Activated CD8-positive, alpha-beta T cell treated with anti-CD3 and anti-CD28 coated beads, Interleukin-2, amount 10 ng/mL, durations not matched to agents 7 days and 5 days (primary cell): ENCODE measurements around the gene ATOH7. TPM values are rescaled to one million over a fixed set of nuclear protein-coding genes. Genes with fewer than 3 reads are reported as not detected.
A peak's percentile ranks its signal among the peaks of the same experiment; 100 is the strongest.

Experiments used
- ATAC-seq: fragments of 150-1000 bp; cut with Tn5 transposase; one replicate; pipeline ENCODE4 v1.10.0; 2021; ENCODE audit warnings: moderate library complexity
- CTCF ChIA-PET: fragments of 350-600 bp; sonication (Branson Sonifier 250); formaldehyde crosslinking; loops from one replicate; lab custom pipeline; 2021; ENCODE audit warnings: antibody characterized with exemption; lab: Charles Lee
- POLR2A ChIA-PET: fragments of 350-600 bp; sonication (Branson Sonifier 250); formaldehyde crosslinking; loops from one replicate; lab custom pipeline; 2021; ENCODE audit warnings: antibody characterized with exemption; lab: Charles Lee
- DNase-seq: peaks from one replicate; pipeline ENCODE4 v3.0.0-alpha.2; 2020
- H3K27ac Mint-ChIP-seq: one replicate; pipeline ENCODE4 v1.8.0; 2021; ENCODE audit warnings: mild to moderate bottlenecking, mixed read lengths
- H3K27me3 Mint-ChIP-seq: one replicate; pipeline ENCODE4 v1.8.0; 2021; ENCODE audit warnings: low read depth, mixed read lengths
- H3K36me3 Mint-ChIP-seq: one replicate; pipeline ENCODE4 v1.8.0; 2021; ENCODE audit warnings: low read depth, mixed read lengths
- H3K4me1 Mint-ChIP-seq: one replicate; pipeline ENCODE4 v1.8.0; 2021; ENCODE audit warnings: low read depth, mixed read lengths
- H3K4me3 Mint-ChIP-seq: one replicate; pipeline ENCODE4 v1.8.0; 2021; ENCODE audit warnings: mild to moderate bottlenecking, mixed read lengths
- H3K9me3 Mint-ChIP-seq: one replicate; pipeline ENCODE4 v1.8.0; 2022; ENCODE audit warnings: mixed read lengths; ENCODE audit not compliant: insufficient read depth
- total RNA-seq, 2 experiments: library from RNA; stranded (reverse); gene quantifications; one replicate each; pipeline ENCODE4 v1.2.3, GENCODE V29; 2021

The ATOH7 gene
- total RNA-seq, 2 experiments from 2014 or later: not detected

- POLR2A ChIA-PET: no interaction called here
- peaks cover 10% of the 10 kb centered on the region for H3K4me1 Mint-ChIP-seq
- CTCF ChIA-PET: no interaction called here
- DNase-seq: no peak
- no peak overlapping the region for H3K4me3 Mint-ChIP-seq
- peaks cover 32% of the 10 kb centered on the region for H3K27me3 Mint-ChIP-seq
- no peak for ATAC-seq
- no peaks in the 10 kb centered on the region for H3K36me3 Mint-ChIP-seq
- no peak overlapping the region for H3K27ac Mint-ChIP-seq
- H3K9me3 Mint-ChIP-seq: no peaks in the 10 kb centered on the region
Observed at GRCh38 chr10:68233046-68233445, 1.1 kb upstream of the ATOH7 start.

GRCh38 chr10:68231106-68231816 lies 652 bp downstream of the ATOH7 start:
- ChIA-PET POLR2A (interaction anchor here (1.2 kb wide), 1 partner anchor 101 kb away, joined by 5 read pairs; the partner anchor contains the start of gene HNRNPH3), CTCF (interaction anchor here (1.4 to 1.6 kb wide), 4 partner anchors 8 to 376 kb away, joined by 3 to 12 read pairs (median 6); no protein-coding TSS in a partner anchor)
- DNase-seq: peak; percentile 44
- Mint-ChIP-seq H3K36me3 (no peaks in the 10 kb centered on the region), H3K27me3 (peaks cover 37% of the 10 kb centered on the region), H3K27ac (no peak overlapping the region), H3K4me1 (peaks cover 10% of the 10 kb centered on the region), H3K4me3 (peak overlapping the region; percentile 66), H3K9me3 (no peaks in the 10 kb centered on the region)
- ATAC-seq: peak; percentile 91

GRCh38 chr10:68230268-68230667 lies 1.6 kb downstream of the ATOH7 start:
- DNase-seq: no peak
- Mint-ChIP-seq H3K27me3 (peaks cover 37% of the 10 kb centered on the region), H3K36me3 (no peaks in the 10 kb centered on the region), H3K4me3 (peak overlapping the region; percentile 66), H3K27ac (no peak overlapping the region), H3K9me3 (no peaks in the 10 kb centered on the region), H3K4me1 (peaks cover 10% of the 10 kb centered on the region)
- POLR2A ChIA-PET: interaction anchor here (1.2 kb wide), 1 partner anchor 102 kb away, joined by 5 read pairs; the partner anchor contains the start of gene HNRNPH3
- CTCF ChIA-PET: interaction anchor here (1.5 to 1.6 kb wide), 2 partner anchors 18 to 72 kb away, joined by 7 to 12 read pairs; no protein-coding TSS in a partner anchor
- ATAC-seq: no peak

- ChIA-PET POLR2A (no interaction called here), CTCF (interaction anchor here (2.3 to 2.4 kb wide), 2 partner anchors 12 to 77 kb away, joined by 11 to 12 read pairs; no protein-coding TSS in a partner anchor)
Observed at GRCh38 chr10:68224810-68225209, 7.1 kb downstream of the ATOH7 start.

GRCh38 chr10:68223535-68224165 lies 8.3 kb downstream of the ATOH7 start:
- ChIA-PET POLR2A (no interaction called here), CTCF (interaction anchor here (0.8 to 2.4 kb wide), 6 partner anchors 8 to 125 kb away, joined by 3 to 12 read pairs (median 4); partner anchors contain the start of gene ATOH7)
- ATAC-seq: no peak

More at GRCh38 chr10:68224810-68225209, 7.1 kb downstream of the ATOH7 start:
- ATAC-seq (no peak), DNase-seq (no peak)
- no peaks in the 10 kb centered on the region for H3K4me1 Mint-ChIP-seq
- H3K27me3 Mint-ChIP-seq: peaks cover 13% of the 10 kb centered on the region
- no peak overlapping the region for H3K27ac Mint-ChIP-seq
- H3K9me3 Mint-ChIP-seq: no peaks in the 10 kb centered on the region
- H3K36me3 Mint-ChIP-seq: no peaks in the 10 kb centered on the region
- H3K4me3 Mint-ChIP-seq: no peak overlapping the region

GRCh38 chr10:68222391-68222790 lies 9.5 kb downstream of the ATOH7 start:
- no peaks in the 10 kb centered on the region for H3K9me3 Mint-ChIP-seq
- ChIA-PET CTCF (interaction anchor here (0.8 to 2.4 kb wide), 6 partner anchors 9 to 367 kb away, joined by 3 to 12 read pairs (median 4); partner anchors contain the start of gene PBLD), POLR2A (no interaction called here)
- no peak overlapping the region for H3K27ac Mint-ChIP-seq
- H3K4me3 Mint-ChIP-seq: no peak overlapping the region
- DNase-seq: no peak
- H3K36me3 Mint-ChIP-seq: no peaks in the 10 kb centered on the region
- peaks cover 11% of the 10 kb centered on the region for H3K27me3 Mint-ChIP-seq
- no peaks in the 10 kb centered on the region for H3K4me1 Mint-ChIP-seq
- ATAC-seq: no peak

More at GRCh38 chr10:68223535-68224165, 8.3 kb downstream of the ATOH7 start:
- no peak for DNase-seq
- Mint-ChIP-seq H3K27ac (no peak overlapping the region), H3K4me3 (no peak overlapping the region), H3K36me3 (no peaks in the 10 kb centered on the region), H3K4me1 (no peaks in the 10 kb centered on the region), H3K9me3 (no peaks in the 10 kb centered on the region), H3K27me3 (peaks cover 12% of the 10 kb centered on the region)

GRCh38 chr10:68221196-68221595 lies 10.7 kb downstream of the ATOH7 start:
- Mint-ChIP-seq H3K27ac (no peak overlapping the region), H3K4me3 (no peak overlapping the region), H3K36me3 (no peaks in the 10 kb centered on the region), H3K27me3 (peaks cover 15% of the 10 kb centered on the region), H3K4me1 (no peaks in the 10 kb centered on the region), H3K9me3 (no peaks in the 10 kb centered on the region)
- POLR2A ChIA-PET: no interaction called here
- ATAC-seq (no peak), DNase-seq (no peak)
- CTCF ChIA-PET: interaction anchor here (1.1 kb wide), 1 partner anchor 10 kb away, joined by 3 read pairs; no protein-coding TSS in a partner anchor

- H3K27me3 Mint-ChIP-seq: peaks cover 15% of the 10 kb centered on the region
- DNase-seq (no peak), ATAC-seq (no peak)
- H3K9me3 Mint-ChIP-seq: no peaks in the 10 kb centered on the region
- ChIA-PET CTCF (interaction anchor here (1.0 kb wide), 1 partner anchor 129 kb away, joined by 5 read pairs; no protein-coding TSS in a partner anchor), POLR2A (no interaction called here)
- no peak overlapping the region for H3K4me3 Mint-ChIP-seq
- no peak overlapping the region for H3K27ac Mint-ChIP-seq
- H3K36me3 Mint-ChIP-seq: no peaks in the 10 kb centered on the region
- H3K4me1 Mint-ChIP-seq: no peaks in the 10 kb centered on the region
Observed at GRCh38 chr10:68218786-68219185, 13.1 kb downstream of the ATOH7 start.

- H3K27me3 Mint-ChIP-seq: peaks cover 16% of the 10 kb centered on the region
- ATAC-seq (no peak), DNase-seq (no peak)
- no peaks in the 10 kb centered on the region for H3K36me3 Mint-ChIP-seq
- ChIA-PET CTCF (interaction anchor here (0.6 to 5.3 kb wide), 43 partner anchors 10 to 682 kb away, joined by 3 to 88 read pairs (median 5); partner anchors contain the start of genes ATOH7, HNRNPH3, PBLD and RUFY2), POLR2A (interaction anchor here (0.6 to 0.7 kb wide), 2 partner anchors 119 to 133 kb away, joined by 3 read pairs; partner anchors contain the start of genes HNRNPH3 and PBLD)
- H3K27ac Mint-ChIP-seq: no peak overlapping the region
- no peaks in the 10 kb centered on the region for H3K9me3 Mint-ChIP-seq
- no peaks in the 10 kb centered on the region for H3K4me1 Mint-ChIP-seq
- no peak overlapping the region for H3K4me3 Mint-ChIP-seq
Observed at GRCh38 chr10:68212721-68213352, 19.1 kb downstream of the ATOH7 start.

- H3K27ac Mint-ChIP-seq: no peak overlapping the region
- CTCF ChIA-PET: interaction anchor here (0.9 to 5.3 kb wide), 8 partner anchors 9 to 356 kb away, joined by 3 to 88 read pairs (median 6); no protein-coding TSS in a partner anchor
Observed at GRCh38 chr10:68211669-68212068, 20.2 kb downstream of the ATOH7 start.

GRCh38 chr10:68208424-68209042 lies 23.4 kb downstream of the ATOH7 start:
- Mint-ChIP-seq H3K4me1 (no peaks in the 10 kb centered on the region), H3K27me3 (peaks cover 21% of the 10 kb centered on the region), H3K36me3 (no peaks in the 10 kb centered on the region), H3K4me3 (no peak overlapping the region), H3K27ac (no peak overlapping the region), H3K9me3 (no peaks in the 10 kb centered on the region)
- peak; percentile 26 for DNase-seq
- ATAC-seq: no peak
- CTCF ChIA-PET: interaction anchor here (0.7 to 1.7 kb wide), 3 partner anchors 93 to 353 kb away, joined by 3 to 5 read pairs (median 3); no protein-coding TSS in a partner anchor
- POLR2A ChIA-PET: no interaction called here

More at GRCh38 chr10:68211669-68212068, 20.2 kb downstream of the ATOH7 start:
- peaks cover 17% of the 10 kb centered on the region for H3K27me3 Mint-ChIP-seq
- ATAC-seq (no peak), DNase-seq (no peak)
- no peaks in the 10 kb centered on the region for H3K36me3 Mint-ChIP-seq
- no peaks in the 10 kb centered on the region for H3K9me3 Mint-ChIP-seq
- POLR2A ChIA-PET: no interaction called here
- no peaks in the 10 kb centered on the region for H3K4me1 Mint-ChIP-seq
- no peak overlapping the region for H3K4me3 Mint-ChIP-seq
